Stimulated activated CD8-positive, alpha-beta memory T cell treated with anti-CD3 and anti-CD28 coated beads, Interleukin-7, amount 100 ng/mL, for 1 hour (primary cell): ENCODE data around the gene TARM1.
A peak's percentile ranks its signal among the peaks of the same experiment; 100 is the strongest.
"Not testable (repeated sequence)": the region's sequence is repeated elsewhere in the genome, so short reads cannot be mapped to it uniquely, and the experiment has no call there.

Source experiments
- DNase-seq, 2 donors: peaks; one replicate each; pipeline ENCODE4 v3.0.0-alpha.2; 2020; ENCODE audit warnings: low read depth in 2 of 2

TARM1 gene

DNA sequence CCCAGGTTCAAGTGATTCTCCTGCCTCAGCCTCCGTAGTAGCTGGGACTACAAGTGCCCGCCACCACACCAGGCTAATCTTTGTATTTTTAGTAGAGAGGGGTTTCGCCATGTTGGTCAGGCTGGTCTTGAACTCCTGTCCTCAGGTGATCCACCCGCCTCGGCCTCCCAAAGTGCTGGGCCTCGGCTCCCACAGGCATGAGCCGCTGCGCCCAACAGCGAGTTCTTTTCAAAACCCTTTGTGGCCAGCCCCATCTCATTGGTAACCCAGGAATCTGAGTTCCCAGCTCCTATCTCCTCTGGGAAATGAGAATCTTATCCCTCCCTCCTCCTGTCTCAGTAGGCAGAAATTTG, 18.7 kb upstream of the TARM1 start:
- DNase-seq = not testable (repeated sequence)

DNA sequence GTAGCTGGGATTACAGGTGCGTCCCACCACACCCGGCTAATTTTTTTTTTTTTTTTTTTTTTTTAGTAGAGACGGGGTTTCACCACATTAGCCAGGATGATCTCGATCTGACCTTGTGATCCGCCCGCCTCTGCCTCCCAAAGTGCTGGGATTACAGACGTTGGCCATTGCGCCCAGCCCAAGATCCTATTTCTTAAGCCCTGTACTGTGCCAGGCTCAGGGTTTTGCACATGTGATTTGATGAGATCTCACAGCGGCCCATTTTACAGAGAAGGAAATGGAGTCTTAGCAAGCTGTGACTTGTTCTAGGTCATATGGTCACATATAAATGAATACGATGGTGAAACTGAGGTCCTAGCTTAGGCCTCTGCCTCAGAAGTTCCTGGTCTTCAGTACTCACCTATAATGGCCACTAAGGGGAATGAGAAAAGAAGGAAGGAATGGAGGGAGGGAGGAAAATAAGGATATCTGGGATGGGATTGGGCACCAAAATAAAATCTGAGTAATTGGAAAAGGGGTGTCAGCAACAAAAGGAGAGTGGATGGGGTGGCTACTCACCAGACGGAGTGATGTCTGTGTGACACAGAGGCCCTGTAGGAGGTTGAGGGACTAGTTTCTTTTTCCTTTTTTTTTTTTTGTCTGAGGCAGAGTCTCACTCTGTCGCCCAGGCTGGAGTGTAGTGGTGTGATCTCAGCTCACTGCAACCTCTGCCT, 18.2 kb upstream of the TARM1 start:
- DNase-seq = no peak

DNA sequence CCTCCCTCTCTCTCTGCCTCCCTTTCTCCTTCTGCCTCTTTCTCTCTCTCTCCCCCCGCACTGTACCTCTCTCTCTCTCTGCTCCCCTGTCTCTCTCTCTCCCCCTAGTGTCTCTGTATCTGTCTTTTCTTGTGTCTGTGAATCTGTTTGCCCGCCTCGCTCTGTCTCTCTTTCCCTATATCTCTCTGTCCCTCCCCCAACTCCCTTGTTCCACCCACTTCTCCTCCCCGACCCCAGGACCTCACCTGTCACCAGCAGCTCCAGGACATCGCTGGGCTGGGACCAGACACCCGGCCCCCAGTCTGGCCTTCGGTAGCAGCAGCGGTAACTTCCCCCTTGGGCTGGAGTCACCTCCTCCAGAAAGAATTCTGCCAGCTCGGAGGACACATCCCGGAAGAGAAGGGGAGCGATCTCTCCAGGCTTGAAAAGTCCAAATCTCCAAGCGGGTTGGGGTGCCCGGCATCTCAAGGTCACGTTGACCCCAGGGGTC, 15.5 kb upstream of the TARM1 start:
- no peak for DNase-seq

DNA sequence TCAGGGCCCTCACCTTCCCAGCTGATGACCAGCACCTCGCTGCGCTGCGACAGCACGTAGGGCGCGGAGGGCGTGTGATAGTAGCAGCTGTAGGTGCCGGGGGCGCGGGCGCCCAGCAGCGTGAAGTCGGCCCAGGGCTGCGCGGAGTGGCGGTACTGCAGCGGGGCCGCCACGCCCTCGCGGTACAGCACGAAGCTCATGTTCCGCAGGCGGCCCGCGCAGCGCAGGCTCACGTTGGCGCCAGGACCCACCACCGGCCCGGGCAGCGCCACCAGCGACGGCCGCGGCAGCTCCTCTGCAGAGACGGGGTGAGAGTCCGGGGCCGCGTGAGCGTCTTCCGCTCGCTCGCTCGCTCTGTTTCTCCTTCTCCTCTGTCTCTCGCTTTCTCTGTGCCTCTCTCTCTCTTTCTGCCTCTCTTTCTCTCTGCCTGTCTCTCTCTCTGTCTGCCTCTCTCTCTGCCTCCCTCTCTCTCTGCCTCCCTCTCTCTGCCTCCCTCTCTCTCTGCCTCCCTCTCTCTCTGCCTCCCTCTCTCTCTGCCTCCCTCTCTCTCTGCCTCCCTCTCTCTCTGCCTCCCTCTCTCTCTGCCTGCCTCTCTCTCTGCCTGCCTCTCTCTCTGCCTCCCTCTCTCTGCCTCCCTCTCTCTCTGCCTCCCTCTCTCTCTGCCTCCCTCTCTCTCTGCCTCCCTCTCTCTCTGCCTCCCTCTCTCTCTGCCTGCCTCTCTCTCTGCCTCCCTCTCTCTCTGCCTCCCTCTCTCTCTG, 14.9 kb upstream of the TARM1 start:
- DNase-seq = peak; percentile 18 to 26

DNA sequence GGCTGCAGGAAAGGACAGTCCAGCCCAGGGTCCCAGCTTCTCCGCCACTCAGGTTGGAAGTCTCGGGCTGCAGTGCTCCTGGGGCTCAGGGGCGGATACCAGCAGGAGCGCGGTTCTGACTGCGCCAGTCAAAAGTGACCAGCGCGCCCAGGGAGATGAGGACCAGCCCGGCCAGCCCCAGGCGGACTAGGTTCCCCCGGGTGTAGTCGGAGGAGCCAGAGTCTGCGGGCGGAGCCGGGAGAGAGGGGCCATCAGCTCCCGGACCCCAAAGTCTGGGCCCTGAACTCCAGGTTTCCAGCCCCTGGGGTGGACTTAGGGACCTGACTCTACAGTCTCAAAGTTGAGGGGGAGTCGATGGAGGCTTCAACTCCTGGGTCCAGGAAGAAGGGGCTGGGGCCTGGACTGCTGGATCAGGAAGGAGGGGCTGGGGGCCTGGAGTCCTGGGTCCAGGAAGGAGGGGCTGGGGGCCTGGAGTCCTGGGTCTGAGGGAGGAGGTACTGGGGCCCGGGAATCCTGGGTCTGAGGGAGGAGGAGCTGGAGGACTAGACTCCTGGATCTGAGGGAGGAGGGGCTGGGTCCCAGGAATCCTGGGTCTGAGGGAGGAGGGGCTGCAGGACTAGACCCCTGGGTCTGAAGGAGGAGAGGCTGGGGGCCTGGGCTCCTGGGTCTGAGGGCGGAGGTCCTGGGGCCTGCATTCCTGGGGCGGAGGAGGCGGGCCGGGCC, 14.1 kb upstream of the TARM1 start:
- DNase-seq = no peak

DNA sequence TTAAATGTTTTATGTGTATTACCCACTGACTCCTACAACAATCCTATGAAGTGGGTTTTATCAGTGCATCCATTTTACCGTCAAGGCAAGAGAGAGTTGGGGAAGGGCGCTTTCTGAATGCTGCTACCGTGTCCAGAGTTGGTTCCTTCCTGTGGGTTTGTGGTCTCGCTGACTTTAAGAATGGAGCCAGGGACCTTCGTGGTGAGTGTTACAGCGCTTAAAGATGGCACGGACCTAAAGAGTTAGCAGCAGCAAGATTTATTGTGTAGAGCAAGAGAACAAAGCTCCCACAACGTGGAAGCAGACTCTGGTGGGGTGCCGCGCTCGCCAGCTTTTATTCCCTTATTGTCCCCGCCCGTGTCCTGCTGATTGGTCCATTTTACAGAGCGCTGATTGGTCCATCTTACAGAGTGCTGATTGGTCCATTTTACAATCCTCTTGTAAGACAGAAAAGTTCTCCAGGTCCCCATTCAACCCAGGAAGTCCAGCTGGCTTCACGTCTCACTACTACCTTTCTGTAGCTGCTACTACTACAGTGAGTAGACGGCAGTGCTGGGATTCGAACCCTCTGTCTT, 13.3 kb upstream of the TARM1 start:
- no peak for DNase-seq

DNA sequence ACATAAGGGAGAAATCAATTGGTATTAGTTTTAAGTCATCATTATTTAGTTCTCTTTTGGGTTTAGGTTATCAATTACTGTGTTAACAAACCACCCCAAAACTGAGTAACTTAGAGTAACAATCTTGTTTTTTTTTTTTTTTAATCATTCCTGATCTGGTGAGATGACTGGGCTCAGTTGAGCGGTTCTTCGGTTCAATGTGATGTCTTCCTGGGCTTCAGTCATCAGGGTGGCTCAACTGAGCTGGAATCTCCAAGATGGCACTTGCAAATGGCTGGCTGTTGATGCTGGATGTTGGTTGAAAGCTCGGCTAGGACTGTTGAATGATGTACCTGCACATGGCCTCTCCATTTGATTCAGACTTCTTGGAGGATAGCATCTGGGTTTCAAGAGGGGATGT, 3.2 kb upstream of the TARM1 start:
- DNase-seq = no peak

DNA sequence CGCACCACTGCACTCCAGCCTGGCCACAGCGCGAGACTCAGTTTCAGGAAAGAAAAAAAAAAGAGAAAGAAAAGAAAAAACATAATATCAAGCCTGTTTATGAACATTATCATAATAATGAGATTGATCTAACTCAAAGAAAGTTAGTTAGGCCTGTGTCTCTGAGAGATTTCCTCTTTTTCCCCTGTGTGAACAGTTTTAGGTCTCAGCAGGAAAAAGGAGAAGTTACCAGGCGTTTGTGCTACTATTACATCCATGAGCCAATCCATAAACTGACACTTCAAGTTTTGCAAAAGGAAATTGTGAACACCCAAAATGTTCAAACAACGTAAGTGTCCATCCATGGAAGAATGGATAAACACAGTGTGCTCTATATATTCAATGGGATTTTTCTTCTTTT, 3.8 kb downstream of the TARM1 start:
- no peak for DNase-seq

DNA sequence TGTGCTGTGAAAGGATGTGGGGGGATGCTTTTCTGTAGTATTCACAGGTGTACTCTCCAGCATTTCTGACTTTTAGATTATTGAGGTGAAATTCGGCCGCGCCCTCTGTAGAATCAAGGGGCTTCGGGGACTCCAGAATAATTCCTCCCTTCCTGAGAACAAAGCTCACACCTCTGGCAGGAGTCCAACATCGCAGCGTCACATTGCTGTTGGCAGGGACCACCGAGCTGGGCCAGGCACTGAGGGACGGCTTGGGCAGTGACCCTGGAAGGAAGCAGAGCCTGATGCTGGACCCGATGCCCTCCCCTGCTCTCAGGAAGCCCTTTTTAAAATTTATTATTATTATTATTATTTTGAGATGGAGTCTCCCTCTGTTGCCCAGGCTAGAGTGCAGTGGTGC, 6.3 kb downstream of the TARM1 start:
- no peak for DNase-seq

DNA sequence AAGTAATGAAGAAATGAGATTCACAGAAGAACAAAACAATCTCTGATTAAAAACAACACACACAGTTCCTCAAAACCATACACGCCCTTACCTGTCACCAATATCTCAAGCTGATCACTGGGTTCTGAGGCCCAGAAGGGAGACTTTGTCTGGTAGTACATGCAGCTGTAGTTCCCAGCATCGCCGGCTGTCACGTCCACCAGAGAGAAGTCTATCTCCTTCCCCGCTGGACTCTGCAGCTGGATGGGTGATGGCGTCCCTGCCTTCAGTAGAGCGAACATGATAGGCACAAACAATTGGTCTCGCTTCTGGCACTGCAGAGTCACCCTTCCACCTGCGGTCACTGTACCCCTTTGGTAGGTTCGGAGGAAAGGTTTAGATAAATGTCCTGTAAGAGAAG, 7.3 kb downstream of the TARM1 start:
- no peak for DNase-seq

DNA sequence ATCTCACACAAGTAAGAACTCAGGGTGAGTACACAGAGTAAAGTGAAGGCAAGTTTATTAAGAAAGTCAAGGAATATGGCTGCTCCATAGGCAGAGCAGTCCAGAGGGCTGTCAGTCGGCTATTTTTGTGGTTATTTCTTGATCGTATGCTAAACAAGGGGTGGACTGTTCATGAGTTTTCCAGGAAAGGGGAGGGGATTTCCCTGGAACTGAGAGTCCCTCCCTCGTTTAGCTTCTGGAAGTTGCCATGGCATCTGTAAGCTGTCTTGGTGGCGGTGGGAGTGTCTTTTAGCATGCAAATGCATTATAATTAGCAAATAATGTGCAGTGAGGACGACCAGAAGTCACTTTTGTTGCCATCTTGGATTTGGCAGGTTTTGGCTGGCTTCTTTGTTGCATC, 11.7 kb downstream of the TARM1 start:
- no peak for DNase-seq

DNA sequence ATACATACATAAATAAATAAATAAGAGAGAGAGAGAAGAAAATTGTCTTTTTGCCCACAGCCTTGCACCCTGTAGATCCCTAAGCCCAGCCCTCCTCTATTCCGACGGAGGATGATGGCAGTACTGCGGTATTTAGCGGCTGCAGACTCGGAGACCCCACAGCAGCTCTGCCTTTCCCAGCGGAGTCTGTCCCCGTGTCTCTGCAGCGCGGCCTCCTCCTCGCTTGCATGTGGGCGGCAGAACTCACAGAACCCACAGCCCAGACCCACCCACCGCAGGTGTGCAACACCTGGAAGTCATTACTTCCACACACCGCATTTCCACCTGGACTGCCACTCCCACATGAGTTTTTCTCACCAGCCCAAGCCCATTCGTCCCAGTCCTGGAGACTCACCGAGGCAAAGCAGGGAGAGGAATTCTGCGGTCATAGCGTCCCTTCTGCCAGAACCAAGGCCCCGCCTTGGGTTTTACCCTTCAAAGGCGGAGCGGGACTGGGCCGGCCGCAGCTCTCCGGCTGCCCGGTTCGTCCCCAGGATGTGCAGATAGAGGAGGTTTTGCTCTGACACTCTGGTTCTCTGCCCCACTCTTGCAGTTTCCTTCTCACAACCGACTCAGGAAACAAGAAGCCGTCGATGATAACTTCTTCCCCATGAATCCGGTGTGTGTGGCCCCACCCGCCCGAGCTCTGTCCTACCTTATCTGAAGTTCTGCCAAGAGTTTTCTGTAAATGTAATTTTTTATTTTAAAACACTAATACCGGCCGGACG, 17.6 kb downstream of the TARM1 start, which contains the start of gene VSTM1:
TSS of gene VSTM1 (minus strand) at position 548 of the 767 bp plus-strand sequence. CDS start at position 428, 120 bp downstream.
- DNase-seq = no peak

DNA sequence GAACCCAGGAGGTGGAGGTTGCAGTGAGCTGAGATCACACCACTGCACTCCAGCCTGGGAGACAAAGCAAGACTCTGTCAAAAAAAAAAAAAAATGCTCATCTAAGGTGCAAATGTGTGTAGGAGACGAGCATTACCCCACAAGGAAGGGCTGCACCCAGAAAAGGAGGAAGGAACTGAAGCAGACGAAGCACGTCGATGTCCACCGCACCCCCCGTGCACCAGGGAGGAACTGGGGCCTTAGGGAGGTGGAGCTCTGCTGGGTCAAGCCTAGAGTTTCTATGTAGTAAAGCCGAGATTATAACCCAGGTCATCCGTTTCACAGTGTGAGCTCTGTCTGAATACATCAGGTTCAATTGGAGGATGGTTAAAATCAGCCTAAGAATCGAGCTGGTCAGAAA, 18.5 kb downstream of the TARM1 start:
- DNase-seq = no peak

DNA sequence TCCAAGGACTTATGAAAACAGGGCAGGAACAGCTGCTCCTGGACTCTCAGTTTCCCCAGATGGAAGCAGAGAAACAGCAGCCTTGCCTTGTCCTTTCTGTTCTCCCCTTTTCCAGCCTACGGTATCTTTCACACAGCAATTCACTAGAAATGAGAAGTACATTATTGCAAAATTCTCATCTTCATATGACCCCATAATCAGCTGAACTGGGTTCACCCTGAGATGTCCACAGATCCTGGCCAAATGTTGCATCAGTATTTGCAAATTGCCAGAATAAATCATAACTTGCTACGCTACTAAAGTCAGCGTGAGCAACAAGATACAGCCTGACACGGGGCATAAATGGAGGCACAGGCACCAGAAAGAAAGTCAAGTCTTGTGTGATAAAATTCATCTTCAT, 33.5 kb downstream of the TARM1 start:
- DNase-seq = no peak

DNA sequence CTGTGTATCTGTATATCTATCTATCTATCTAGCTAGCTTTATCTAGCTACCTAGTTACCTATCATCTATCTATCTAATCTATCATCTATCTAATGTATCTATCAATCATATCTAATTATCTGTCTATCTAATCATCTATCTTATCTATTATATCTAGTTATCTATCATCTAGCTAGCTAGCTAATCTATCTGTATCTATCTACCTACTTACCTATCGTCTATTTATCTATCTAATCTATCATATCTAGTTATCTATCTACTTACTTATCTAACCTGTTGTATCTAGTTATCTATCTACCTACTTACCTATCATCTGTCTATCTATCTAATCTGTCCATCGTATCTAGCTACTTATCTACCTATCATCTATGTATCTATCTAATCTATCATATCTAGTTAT, 35.4 kb downstream of the TARM1 start:
- no peak for DNase-seq

DNA sequence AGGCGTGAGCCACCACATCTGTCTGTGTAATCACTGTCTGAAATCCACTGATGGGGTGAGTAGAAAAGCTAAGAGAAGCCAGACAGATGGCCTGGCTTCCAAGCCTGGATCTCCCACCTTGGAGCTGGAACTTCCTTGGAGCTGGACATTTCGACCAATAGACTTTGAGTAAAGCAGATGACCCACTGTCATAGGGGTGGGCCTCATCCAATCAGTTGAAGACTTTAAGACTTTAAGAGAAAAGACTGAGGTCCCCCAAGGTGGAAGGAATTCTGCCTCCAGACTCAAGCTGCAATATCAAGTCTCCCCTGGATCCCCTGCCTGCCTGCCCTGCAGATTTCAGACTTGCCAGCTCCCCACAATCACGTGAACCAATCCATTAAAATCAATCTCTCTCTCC, 38.2 kb downstream of the TARM1 start:
- DNase-seq = no peak

DNA sequence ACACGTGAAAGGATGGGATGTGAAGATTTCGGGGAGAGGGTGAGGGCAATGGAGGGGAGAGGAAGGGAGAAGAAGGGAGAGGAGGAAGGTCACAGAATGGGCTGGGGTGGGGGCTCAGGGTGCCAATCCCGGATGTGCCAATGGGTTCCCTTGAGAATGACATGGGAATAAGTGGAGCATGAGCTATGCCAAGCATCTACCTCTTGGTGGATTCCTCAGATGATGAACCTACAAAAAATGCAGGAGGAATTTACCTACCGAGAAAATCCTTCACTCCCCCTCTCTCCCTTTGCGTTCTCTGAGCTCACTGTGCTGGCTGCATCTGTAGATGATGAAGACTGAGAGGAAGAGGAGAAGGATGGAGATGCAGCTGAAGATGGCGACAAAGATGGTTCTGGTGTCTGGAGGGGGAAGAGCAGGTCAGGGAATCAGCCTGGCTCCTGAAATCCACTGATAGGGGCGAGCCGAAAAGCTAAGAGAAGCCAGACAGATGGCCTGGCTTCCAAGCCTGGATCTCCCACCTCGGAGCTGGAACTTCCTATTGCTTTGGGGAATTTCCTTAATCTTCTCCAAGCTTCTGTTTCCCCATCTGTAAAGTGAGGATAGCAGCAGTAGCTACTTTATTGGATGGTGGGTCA, 39.1 kb downstream of the TARM1 start:
- DNase-seq = no peak

DNA sequence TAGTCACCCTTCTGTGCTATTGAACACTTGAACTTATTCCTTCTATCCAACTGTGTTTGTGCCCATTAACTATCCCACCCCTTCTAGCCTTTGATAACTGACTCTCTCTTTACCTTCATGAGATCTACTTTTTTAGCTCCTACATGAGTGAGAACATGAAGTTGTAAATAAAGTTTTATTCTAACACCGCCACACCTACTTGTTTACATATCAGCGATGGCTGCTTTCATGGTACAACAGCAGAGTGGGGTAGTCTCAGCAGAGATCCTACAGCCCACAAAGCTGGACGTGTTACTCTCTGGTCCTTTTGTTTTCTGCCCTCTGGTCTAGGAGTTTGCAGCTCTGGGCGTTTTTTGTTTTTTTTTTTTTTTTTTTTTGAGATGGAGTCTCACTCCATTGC, 41.2 kb downstream of the TARM1 start:
- no peak for DNase-seq

DNA sequence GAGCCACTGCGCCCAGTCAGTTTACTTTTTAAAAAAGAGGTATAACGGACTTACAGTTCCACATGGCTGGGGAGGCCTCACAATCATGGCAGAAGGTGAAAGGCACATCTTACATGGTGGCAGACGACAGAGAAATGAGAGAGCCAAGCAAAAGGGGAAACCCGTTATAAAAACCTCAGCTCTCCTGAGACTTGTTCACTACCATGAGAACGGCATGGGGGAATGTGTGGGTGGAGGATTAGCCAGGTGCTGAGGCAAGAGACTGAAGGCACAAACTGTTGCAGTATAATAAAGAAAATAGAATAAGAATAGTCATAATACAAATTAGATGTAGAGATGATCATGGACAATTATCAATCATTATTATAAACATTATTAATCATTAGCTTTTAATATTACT, 44.6 kb downstream of the TARM1 start:
- DNase-seq = not testable (repeated sequence)

DNA sequence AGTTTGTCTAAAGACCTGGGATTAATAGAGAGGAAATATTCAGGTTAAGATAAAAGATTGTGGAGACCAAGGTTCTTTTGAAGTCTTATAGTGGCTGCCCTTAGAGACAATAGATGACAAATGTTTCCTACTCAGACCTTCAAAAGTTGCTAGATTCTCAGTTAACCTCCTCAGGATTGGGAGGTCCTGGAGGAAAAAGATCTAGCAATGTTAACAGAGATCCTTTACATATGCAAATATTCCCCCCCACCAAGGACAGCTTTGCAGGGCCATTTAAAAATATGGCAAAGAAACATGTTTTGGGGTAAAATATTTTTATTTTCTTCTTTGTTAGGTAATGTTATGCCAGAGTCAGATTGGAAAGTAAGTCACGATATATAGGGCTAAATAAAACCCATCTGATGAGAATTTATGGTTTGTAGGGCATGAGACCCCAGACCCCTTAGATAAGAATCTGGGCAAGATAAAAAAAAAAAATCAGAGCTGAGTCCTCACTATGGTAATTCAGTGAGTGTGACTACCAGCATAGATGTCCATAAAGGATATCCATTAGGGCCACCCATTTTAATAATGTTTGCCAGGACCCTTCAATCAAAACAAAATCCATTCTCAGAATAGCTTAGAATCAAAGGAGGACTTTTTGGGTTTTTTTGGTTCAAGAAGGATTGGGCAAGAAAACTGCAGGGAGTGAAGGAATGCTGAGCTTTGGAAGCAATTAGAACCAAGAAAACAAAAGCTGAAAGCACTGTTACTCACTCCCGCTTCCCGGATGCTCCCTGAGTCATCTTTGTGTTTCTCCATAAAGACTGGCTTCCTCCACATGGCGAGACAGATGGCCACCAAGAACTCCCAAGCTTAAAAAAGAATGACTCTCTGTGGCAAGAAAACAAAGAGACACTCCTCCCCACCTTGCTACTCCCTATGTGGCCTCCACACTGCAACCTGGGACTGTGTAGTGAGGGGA, 45.7 kb downstream of the TARM1 start:
- DNase-seq = no peak
